ENCODE measurements around the gene AGFG2. TPM values are rescaled to one million over a fixed set of nuclear protein-coding genes. Genes with fewer than 3 reads are reported as not detected.

Gene AGFG2
- total and polyA plus RNA-seq, 2 of the 13 experiments (the other 11 are each of a cell fraction or from before 2014, with no cell fraction given) = 125 to 132 TPM

DNA sequence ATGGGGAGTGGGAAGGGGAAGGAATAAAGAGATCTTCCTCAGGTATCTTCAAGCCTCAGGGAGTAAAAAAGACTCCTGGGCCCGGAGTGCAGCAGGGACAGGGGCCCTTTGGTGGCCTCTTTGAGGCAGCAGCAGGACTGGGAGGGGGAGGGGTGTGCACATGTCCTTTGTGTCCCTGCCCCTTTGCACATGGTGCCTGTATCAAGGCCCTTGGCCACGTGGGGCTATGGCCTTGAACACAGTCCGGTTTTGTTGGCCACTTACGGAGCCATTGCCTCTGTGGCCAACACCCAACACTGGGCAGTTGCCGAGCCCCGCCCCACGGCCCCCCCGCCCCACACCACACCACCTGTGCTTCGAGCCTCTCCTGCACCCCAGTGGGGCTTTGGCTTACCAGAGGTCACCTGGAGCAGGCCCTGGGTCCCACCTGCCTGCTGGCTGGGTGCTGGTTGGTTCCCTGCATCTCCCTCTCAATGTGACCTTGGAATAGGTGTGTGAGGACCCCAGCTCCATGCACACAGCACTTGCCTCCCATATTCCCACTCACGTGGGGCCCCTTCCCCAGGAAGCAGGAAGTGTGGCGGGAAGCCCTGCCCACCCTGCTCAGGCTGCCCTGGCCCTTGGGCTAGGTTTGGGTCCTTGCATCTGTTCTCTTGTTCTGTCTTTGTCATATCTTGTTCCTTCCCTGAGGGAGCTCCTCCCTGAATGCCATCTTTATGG is 29.3 kb downstream of the AGFG2 start (continued):
- TF ChIP-seq, protein P1, sequence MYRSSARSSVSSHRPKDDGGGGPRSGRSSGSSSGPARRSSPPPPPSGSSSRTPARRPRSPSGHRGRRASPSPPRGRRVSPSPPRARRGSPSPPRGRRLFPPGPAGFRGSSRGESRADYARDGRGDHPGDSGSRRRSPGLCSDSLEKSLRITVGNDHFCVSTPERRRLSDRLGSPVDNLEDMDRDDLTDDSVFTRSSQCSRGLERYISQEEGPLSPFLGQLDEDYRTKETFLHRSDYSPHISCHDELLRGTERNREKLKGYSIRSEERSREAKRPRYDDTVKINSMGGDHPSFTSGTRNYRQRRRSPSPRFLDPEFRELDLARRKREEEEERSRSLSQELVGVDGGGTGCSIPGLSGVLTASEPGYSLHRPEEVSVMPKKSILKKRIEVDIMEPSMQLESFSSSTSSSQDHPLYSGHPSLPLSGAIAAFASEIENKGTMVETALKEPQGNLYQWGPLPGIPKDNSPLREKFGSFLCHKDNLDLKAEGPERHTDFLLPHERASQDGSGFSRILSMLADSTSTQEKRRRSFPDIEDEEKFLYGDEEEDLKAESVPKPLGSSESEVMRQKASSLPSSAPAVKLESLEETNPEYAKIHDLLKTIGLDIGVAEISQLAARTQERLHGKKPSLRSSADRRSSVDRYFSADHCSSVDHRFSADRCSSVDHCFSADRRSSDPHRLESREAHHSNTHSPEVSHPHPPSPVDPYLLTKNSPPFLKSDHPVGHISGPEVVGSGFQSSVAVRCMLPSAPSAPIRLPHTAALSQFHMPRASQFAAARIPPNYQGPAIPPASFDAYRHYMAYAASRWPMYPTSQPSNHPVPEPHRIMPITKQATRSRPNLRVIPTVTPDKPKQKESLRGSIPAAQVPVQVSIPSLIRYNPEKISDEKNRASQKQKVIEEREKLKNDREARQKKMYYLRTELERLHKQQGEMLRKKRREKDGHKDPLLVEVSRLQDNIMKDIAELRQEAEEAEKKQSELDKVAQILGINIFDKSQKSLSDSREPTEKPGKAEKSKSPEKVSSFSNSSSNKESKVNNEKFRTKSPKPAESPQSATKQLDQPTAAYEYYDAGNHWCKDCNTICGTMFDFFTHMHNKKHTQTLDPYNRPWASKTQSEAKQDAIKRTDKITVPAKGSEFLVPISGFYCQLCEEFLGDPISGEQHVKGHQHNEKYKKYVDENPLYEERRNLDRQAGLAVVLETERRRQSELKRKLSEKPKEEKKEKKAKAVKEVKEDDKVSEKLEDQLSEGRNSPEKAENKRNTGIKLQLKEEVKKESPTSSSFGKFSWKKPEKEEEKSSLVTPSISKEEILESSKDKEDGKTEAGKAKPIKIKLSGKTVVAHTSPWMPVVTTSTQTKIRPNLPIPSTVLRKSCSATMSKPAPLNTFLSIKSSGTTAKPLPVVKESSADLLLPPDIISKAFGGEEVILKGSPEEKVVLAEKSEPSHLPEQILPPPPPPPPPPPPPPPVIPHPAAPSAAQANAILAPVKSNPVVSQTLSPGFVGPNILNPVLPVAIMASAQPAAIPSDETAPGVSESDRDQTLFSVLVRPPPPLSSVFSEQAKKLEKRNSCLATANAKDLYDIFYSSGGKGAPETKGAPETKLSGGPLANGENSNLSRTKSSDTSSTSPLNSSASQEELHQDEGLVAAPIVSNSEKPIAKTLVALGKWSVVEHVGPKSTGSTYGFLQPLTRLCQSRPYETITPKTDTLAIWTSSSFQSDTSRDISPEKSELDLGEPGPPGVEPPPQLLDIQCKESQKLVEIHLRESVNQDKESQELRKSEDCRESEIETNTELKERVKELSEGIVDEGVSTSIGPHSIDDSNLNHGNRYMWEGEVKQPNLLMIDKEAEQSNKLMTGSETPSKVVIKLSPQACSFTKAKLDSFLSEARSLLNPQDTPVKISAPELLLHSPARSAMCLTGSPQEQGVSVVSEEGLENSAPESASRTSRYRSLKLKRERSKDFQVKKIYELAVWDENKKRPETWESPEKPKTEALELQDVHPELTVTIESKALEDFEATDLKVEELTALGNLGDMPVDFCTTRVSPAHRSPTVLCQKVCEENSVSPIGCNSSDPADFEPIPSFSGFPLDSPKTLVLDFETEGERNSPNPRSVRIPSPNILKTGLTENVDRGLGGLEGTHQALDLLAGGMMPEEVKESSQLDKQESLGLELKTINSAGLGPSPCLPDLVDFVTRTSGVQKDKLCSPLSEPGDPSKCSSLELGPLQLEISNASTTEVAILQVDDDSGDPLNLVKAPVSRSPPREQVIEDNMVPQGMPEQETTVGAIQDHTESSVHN (CRISPR knock-in tag; IDR thresholded peaks at IDR 0.05) = peak; percentile 78; the same call in 1 of the 2 replicates
- TF ChIP-seq KDM5B (CRISPR knock-in tag; IDR thresholded peaks at IDR 0.05; ENCODE audit: borderline replicate concordance) (peak; percentile 68; the same call in 1 of the 2 replicates), ZFP41 (CRISPR knock-in tag; IDR thresholded peaks at IDR 0.05; ENCODE audit: borderline replicate concordance) (no peak), XRCC5 (optimal IDR thresholded peaks at IDR 0.05; ENCODE audit: low read length) (peak; percentile 1), NCOA2 (CRISPR knock-in tag; IDR thresholded peaks at IDR 0.05) (peak; percentile 68; the same call in 1 of the 2 replicates), ARNTL (CRISPR knock-in tag; IDR thresholded peaks at IDR 0.05) (peak; percentile 98), HNRNPK (IDR thresholded peaks at IDR 0.05; ENCODE audit: low read depth, low read length, poor library complexity, severe bottlenecking) (peak; percentile 36), CREM (IDR thresholded peaks at IDR 0.05) (peak; percentile 18; the same call in 1 of the 2 replicates), CREM (CRISPR knock-in tag; IDR thresholded peaks at IDR 0.05) (no peak), ZZZ3 (CRISPR knock-in tag; IDR thresholded peaks at IDR 0.05; ENCODE audit: borderline replicate concordance) (no peak), ZNF431 (CRISPR knock-in tag; IDR thresholded peaks at IDR 0.05; ENCODE audit: borderline replicate concordance, low read depth) (peak; percentile 96), CBX1 (IDR thresholded peaks at IDR 0.05; ENCODE audit: low read depth) (no peak), SRF (IDR thresholded peaks at IDR 0.05; ENCODE audit: low read depth, low read length) (no peak), ZNF670 (CRISPR knock-in tag; IDR thresholded peaks at IDR 0.05; ENCODE audit: borderline replicate concordance) (no peak)
- TF ChIP-seq, protein P2, sequence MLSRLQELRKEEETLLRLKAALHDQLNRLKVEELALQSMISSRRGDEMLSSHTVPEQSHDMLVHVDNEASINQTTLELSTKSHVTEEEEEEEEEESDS (CRISPR knock-in tag; IDR thresholded peaks at IDR 0.05; ENCODE audit: borderline replicate concordance) = peak; percentile 96; the same call in 1 of the 2 replicates
- TF ChIP-seq, protein P3, sequence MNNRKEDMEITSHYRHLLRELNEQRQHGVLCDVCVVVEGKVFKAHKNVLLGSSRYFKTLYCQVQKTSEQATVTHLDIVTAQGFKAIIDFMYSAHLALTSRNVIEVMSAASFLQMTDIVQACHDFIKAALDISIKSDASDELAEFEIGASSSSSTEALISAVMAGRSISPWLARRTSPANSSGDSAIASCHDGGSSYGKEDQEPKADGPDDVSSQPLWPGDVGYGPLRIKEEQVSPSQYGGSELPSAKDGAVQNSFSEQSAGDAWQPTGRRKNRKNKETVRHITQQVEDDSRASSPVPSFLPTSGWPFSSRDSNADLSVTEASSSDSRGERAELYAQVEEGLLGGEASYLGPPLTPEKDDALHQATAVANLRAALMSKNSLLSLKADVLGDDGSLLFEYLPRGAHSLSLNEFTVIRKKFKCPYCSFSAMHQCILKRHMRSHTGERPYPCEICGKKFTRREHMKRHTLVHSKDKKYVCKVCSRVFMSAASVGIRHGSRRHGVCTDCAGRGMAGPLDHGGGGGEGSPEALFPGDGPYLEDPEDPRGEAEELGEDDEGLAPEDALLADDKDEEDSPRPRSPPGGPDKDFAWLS (CRISPR knock-in tag; IDR thresholded peaks at IDR 0.05; ENCODE audit: borderline replicate concordance) = no peak
